K562 (cell line): Measurements from ENCODE around the gene GLTP.

Experiments
- ADNP ChIP-seq: fragments of 200-800 bp; sonication (Bioruptor generic); IDR thresholded peaks from 2 replicates; pipeline ENCODE4 v1.6.1; 2016; ENCODE audit warnings: missing genetic modification characterization, missing compliant biosample characterization
- CEBPB ChIP-seq: fragments of 450-650 bp; IDR thresholded peaks from 2 replicates; pipeline ENCODE4 v1.6.1; 2016; ENCODE audit warnings: missing genetic modification characterization, missing compliant biosample characterization
- CTCF ChIP-seq, 3 experiments: IDR thresholded peaks in 2 of 3; conservative IDR thresholded peaks in 1 of 3; 2 replicates each; pipeline ENCODE4 v1.5.1; 2011 to 2012; ENCODE audit warnings: low read length in 3 of 3, mild to moderate bottlenecking in 3 of 3, control low read depth in 2 of 3, improper control_type of control experiment in 1 of 3, inconsistent platforms in 1 of 3, low read depth in 1 of 3, mixed read lengths in 1 of 3, moderate library complexity in 1 of 3; ENCODE audit not compliant: insufficient read depth in 2 of 3
- E4F1 ChIP-seq: fragments of 250-450 bp; sonication (Bioruptor Pico); IDR thresholded peaks from 2 replicates; pipeline ENCODE4 v1.5.0; 2021; ENCODE audit warnings: mild to moderate bottlenecking, borderline replicate concordance
- IRF2 ChIP-seq: sonication (generic); formaldehyde crosslinking; IDR thresholded peaks from 2 replicates; pipeline ENCODE4 v1.8.1; 2022; ENCODE audit warnings: mild to moderate bottlenecking, missing genetic modification reagents
- POLR2AphosphoS5 ChIP-seq: IDR thresholded peaks from 2 replicates; pipeline ENCODE4 v1.6.1; 2011; ENCODE audit warnings: mild to moderate bottlenecking, low read depth, low read length, moderate library complexity; ENCODE audit not compliant: control insufficient read depth, insufficient read depth
- PRPF4 ChIP-seq: fragments of 200-400 bp; formaldehyde crosslinking; IDR thresholded peaks from one replicate; pipeline ENCODE4 v1.6.1; 2017; ENCODE audit warnings: low read length, low read depth, mild to moderate bottlenecking; ENCODE audit not compliant: insufficient read depth, poor library complexity, severe bottlenecking
- RB1 ChIP-seq: fragments of 450-650 bp; IDR thresholded peaks from 2 replicates; pipeline ENCODE4 v1.6.1; 2017; ENCODE audit warnings: low read depth, mild to moderate bottlenecking
- USF1 ChIP-seq: sonication (generic); formaldehyde crosslinking; IDR thresholded peaks from 2 replicates; pipeline ENCODE4 v1.9.0; 2022; ENCODE audit warnings: mild to moderate bottlenecking, missing genetic modification reagents
- TF ChIP-seq, protein P1 (sequence below): sonication (generic); formaldehyde crosslinking; IDR thresholded peaks from 2 replicates; pipeline ENCODE4 v1.8.0; 2023; ENCODE audit warnings: missing genetic modification reagents, mild to moderate bottlenecking, borderline replicate concordance
- TF ChIP-seq, protein P2 (sequence below): fragments of 200-800 bp; sonication (Bioruptor generic); IDR thresholded peaks from 2 replicates; pipeline ENCODE4 v1.6.1; 2016; ENCODE audit warnings: missing genetic modification characterization, missing compliant biosample characterization

DNA sequence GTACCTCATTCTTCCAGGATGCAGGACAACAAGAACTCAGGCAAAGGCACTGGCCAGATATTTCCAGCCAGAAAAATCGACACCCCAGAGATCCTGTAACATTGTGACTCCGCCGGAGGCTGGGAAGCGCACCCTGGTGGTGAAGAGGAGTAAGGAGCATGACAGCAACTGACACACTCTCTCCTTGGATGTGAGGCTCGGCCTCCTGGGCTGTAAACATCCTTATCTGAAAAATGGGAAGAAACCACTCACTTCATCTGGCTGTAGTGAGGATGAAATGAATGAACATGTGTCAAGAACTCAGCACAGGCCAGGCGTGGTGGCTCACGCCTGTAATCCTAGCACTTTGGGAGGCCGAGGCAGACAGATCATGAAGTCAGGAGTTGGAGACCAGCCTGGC lies 47.3 kb upstream of the GLTP start:
- TF ChIP-seq ADNP (tag) (no peak), E4F1 (CRISPR knock-in tag) (no peak), CEBPB (tag) (no peak), CTCF (IDR thresholded peaks at IDR 0.05 in 2 of 3, conservative IDR thresholded peaks at IDR 0.05 in 1 of 3; ENCODE audit: insufficient read depth in 2 of 3, low read depth in 1 of 3, low read length in 3 of 3) (peak; percentile 72 to 81 (median 76)), RB1 (no peak), PRPF4 (no peak), USF1 (CRISPR knock-in tag) (no peak), POLR2AphosphoS5 (no peak), IRF2 (CRISPR knock-in tag) (no peak)
- TF ChIP-seq, protein P1, sequence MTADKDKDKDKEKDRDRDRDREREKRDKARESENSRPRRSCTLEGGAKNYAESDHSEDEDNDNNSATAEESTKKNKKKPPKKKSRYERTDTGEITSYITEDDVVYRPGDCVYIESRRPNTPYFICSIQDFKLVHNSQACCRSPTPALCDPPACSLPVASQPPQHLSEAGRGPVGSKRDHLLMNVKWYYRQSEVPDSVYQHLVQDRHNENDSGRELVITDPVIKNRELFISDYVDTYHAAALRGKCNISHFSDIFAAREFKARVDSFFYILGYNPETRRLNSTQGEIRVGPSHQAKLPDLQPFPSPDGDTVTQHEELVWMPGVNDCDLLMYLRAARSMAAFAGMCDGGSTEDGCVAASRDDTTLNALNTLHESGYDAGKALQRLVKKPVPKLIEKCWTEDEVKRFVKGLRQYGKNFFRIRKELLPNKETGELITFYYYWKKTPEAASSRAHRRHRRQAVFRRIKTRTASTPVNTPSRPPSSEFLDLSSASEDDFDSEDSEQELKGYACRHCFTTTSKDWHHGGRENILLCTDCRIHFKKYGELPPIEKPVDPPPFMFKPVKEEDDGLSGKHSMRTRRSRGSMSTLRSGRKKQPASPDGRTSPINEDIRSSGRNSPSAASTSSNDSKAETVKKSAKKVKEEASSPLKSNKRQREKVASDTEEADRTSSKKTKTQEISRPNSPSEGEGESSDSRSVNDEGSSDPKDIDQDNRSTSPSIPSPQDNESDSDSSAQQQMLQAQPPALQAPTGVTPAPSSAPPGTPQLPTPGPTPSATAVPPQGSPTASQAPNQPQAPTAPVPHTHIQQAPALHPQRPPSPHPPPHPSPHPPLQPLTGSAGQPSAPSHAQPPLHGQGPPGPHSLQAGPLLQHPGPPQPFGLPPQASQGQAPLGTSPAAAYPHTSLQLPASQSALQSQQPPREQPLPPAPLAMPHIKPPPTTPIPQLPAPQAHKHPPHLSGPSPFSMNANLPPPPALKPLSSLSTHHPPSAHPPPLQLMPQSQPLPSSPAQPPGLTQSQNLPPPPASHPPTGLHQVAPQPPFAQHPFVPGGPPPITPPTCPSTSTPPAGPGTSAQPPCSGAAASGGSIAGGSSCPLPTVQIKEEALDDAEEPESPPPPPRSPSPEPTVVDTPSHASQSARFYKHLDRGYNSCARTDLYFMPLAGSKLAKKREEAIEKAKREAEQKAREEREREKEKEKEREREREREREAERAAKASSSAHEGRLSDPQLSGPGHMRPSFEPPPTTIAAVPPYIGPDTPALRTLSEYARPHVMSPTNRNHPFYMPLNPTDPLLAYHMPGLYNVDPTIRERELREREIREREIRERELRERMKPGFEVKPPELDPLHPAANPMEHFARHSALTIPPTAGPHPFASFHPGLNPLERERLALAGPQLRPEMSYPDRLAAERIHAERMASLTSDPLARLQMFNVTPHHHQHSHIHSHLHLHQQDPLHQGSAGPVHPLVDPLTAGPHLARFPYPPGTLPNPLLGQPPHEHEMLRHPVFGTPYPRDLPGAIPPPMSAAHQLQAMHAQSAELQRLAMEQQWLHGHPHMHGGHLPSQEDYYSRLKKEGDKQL (CRISPR knock-in tag): no peak
- TF ChIP-seq, protein P2, sequence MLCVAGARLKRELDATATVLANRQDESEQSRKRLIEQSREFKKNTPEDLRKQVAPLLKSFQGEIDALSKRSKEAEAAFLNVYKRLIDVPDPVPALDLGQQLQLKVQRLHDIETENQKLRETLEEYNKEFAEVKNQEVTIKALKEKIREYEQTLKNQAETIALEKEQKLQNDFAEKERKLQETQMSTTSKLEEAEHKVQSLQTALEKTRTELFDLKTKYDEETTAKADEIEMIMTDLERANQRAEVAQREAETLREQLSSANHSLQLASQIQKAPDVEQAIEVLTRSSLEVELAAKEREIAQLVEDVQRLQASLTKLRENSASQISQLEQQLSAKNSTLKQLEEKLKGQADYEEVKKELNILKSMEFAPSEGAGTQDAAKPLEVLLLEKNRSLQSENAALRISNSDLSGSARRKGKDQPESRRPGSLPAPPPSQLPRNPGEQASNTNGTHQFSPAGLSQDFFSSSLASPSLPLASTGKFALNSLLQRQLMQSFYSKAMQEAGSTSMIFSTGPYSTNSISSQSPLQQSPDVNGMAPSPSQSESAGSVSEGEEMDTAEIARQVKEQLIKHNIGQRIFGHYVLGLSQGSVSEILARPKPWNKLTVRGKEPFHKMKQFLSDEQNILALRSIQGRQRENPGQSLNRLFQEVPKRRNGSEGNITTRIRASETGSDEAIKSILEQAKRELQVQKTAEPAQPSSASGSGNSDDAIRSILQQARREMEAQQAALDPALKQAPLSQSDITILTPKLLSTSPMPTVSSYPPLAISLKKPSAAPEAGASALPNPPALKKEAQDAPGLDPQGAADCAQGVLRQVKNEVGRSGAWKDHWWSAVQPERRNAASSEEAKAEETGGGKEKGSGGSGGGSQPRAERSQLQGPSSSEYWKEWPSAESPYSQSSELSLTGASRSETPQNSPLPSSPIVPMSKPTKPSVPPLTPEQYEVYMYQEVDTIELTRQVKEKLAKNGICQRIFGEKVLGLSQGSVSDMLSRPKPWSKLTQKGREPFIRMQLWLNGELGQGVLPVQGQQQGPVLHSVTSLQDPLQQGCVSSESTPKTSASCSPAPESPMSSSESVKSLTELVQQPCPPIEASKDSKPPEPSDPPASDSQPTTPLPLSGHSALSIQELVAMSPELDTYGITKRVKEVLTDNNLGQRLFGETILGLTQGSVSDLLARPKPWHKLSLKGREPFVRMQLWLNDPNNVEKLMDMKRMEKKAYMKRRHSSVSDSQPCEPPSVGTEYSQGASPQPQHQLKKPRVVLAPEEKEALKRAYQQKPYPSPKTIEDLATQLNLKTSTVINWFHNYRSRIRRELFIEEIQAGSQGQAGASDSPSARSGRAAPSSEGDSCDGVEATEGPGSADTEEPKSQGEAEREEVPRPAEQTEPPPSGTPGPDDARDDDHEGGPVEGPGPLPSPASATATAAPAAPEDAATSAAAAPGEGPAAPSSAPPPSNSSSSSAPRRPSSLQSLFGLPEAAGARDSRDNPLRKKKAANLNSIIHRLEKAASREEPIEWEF (CRISPR knock-in tag): no peak
